DLD1 (cell line): ENCODE data around the gene KLHL28.
"Not testable (repeated sequence)": the region's sequence is repeated elsewhere in the genome, so short reads cannot be mapped to it uniquely, and the experiment has no call there.

Experiments
- in situ Hi-C: cut with HindIII; loops from 2 replicates; pipeline ENCODE4 v1.10.0; 2017; ENCODE audit warnings: low sequenced_read_pairs

Gene KLHL28

DNA sequence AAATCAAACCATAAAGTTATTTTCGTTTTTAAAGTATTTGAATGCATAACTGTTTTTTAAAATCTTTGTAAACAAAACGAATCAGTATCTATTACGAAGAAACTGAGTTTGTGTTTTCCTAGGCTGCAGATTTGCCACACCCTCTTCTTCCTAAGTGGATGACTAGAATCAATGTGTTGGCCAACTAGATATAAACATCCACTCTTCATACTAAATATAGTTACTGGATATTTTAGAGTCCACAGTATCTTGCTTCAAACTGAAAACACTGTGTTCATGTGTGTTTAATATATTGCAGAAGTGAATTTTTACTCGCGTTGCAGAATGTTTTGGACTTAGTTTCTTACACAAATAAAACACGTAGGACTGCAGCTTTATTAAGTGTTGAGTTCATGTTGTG, 63.2 kb downstream of the KLHL28 start:
- in situ Hi-C loops = no loop called here

DNA sequence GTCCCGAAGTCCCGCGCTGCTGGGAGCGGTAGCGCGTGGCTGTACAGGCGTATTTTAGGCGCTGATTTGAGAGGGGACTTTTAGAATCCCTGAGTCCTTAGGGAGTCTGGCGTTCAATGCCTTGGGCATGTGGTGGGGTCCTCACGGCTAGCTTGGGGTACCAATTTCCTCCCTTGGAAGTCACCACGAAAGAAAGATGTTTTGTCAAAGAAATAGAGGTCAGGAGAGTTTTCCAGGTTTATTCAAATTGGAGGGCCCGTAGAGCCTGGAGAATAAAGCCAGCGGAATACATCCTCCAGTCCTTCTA, 63.9 kb downstream of the KLHL28 start:
- in situ Hi-C loops = no loop called here

DNA sequence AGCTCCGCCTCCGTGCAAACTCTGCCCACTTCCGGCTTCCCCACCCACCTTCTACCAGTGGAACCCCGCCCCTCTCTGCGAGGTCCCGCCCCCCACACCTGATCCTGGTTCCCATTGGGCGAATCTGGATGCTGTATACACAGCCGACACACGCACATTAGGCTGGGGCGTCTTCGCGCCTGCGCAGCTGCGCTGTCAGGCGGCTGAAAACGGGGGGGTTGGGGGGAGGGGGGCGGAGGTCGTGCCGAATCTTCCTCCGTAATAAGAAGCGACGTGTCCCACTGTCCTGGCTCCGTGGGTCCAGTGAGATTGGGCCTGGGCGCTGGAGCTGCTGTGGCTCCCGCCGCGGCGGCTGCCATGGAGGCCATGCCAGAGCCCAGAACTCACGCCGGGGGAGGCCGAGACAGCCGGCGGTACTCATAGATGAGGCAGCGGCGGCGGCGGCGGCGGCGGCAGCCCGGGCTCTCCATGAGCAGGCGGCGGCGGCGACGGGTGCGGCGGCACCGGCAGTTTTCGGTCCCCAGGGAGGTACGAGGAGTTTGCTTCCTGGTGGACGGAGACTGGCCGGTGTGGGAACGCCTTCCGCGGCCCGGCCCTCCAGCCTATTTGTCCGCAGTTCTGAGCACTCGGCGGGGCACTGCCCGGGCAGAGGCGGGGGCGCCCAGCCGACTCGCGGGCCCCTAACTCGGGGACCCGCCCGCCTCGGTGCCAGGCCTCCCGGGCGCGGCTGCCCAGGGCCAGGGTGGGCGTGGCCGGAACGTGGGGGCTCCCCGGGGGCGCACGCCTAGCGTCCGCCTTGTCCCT, 64.5 kb downstream of the KLHL28 start:
- in situ Hi-C loops = no loop called here

DNA sequence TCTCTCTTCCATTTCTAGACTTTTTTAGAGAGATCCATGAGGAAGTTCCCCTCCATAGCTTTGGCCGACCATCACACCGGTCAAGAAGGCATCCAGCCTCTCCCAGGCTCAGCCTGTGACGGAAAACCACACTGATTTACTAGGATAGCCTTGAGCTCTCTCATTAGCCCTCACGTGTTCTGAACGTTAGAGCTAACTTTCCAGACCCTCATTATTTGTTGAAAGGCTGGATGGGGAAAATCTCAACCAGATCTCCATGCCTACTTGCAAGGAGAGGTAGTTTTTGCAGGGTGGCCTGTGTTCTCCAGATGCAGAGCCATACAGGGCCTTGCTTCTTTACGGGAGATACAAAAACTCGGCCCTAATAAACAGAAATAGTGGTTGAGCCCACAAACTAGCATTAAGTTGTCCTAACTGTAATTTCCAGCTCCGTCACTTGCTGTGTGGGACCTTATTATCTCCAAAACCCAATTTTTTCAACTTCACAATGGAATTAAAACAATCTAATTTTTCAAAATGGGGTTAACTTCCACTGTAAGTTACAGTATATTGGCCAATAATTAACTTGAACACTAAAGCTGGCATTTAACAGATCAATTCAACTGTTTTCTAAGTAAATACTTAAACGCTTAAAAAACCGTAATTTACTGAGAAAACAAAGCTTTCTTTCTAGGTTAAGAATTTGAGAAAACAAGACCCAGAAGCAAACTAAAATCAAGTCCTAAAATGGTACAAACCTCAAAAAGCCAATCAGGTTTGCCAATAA, 65.3 kb downstream of the KLHL28 start:
- in situ Hi-C loops = no loop called here

DNA sequence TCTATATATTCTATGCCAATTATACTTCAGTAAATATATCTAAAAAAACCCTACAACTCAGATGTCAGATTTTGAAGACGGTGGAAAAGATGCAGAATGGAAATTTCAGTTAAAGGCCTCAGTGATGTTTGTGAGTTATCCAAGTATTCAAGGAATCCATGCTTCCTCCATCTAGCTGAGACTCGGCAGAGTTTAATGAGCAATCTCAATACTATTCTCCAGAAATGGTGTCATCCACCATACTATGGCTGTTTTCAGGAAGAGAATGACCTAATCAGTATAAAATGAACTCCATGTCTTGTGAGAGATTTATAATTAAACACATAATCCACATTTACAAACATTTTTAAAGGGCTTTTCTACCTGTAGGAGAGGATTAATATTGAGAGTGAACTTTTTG, 66.0 kb downstream of the KLHL28 start:
- in situ Hi-C loops = no loop called here

DNA sequence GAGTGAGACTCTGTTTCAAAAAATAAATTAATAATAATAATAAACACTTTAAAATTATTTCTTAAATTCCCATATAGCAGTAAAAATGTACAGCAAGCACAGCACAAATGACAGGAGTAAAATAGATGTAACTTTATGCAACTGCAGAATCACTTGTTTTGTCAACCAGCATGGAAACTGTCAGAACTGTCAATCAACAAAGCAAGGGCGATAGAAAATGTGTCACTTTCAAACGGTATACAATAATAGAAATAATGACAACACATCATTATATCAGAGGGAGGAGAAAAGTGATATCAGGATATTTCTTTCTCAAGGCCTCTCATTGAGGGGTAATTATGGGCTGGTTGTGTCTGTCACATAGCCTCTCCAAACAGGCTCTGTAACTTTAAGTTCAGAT, 68.2 kb downstream of the KLHL28 start:
- in situ Hi-C loops = no loop called here

DNA sequence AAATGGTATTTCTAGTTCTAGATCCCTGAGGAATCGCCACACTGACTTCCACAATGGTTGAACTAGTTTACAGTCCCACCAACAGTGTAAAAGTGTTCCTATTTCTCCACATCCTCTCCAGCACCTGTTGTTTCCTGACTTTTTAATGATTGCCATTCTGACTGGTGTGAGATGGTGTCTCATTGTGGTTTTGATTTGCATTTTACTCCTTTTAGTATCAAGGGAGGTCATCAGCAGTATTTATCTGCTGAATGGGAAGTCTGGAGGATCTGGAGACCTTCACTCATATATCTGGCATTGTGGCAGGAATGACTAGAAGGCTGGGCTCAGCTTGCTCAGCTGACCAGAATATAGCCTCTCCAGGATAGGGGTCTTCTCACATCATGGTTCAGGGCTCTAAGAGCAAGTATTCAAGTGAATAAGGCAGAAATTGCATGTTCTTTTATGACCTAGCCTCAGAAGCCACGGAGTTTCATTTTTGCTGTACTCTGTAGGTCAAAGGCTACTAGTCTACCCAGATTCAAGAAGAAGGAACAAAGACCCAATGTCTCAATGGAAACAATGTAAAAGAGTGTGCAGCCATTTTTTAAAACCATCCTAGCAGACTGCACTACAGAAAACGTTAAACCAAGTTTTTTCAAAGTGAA, 69.9 kb downstream of the KLHL28 start:
- in situ Hi-C loops = not testable (repeated sequence)

DNA sequence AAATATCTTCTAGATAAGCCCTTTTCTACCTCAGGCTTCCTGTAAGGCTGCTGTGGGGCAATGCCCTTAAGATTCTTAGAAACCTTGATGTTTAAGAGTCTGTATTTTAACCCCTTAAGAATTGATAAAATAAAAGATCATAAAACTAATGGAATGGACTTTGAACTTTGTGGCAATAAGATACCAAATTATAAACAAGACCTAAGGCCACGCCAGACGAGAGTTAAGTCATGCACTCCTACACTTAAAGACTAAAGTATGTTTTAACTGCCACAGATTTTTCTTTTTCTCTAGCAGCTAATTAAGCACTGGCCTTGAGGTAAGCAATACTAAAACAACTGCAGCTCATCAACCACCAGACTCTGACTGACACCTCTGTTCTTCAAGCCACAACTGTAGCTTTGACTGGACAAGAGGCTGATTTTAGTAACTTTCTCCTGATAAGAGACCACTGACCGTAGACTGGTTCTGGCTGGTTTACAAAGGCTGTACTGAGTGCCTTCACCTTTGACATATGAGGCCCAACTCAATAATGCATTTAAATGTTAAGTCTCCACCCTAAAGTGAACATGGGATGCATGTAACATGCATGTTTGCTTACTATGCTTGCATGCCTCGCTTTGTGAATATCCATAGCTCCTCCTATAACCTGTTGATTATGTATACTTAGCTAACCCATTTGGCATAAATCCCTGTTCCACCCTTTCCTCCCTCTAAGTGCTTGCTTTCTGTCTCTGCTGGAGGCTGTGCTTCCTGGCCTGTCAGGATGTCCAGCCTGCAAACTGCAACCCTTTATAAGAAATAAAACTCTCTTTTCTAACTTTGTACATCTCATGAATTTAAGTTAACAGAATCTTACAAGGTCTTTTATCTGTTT, 71.9 kb downstream of the KLHL28 start:
- in situ Hi-C loops = no loop called here

DNA sequence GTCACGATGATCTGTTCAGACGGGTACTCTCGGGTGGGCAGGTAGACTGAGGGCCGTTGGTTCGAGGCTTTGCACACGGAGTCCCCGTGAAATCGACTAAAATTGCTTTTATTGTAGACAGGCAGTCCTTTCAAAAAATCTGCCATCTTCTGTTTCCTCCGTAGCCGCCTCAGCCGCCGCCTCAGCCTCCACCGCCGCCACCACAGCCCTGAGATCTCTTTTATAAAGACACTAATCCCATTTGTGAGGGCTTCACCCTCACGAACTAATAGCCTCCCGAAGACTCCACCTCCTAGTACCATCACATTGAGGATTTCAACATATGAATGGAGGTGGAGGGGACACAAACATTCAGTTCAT, 74.2 kb downstream of the KLHL28 start:
- in situ Hi-C loops = no loop called here

DNA sequence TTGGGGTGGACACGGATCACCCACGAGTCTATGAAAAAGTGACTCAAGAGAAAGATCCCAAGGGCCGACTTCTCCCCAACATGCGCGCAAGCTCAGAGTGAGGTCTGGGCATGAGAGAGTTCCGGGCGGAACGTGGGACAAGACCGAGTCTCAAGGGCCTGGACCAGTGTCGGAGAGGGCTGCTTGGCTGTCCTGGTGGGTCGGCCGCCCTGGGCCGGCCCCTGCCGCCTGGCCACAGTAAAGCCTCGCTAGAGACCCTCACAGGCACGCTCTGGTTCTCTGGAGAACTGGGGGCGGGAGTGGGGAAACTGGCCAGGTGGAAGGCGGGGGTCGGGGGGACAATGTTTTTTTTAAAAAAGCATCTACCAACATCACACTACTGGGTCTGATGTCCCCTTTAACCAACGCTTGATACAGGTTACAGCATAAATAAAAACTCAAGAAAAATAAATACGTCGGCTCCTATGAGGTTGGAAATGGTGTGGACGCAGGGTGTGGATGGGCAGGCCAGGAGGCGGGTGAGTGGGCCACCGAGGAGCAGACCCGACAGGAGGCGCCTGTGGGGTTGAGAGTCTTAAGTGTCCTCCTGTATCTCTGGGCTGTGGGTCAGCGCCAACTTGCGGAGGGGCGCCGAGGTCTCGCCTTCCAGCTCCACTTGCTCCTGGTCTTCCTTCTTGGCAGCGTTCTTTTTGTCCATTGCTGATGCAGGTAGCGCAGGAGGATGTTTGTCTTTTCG, 74.7 kb downstream of the KLHL28 start:
- in situ Hi-C loops = no loop called here

DNA sequence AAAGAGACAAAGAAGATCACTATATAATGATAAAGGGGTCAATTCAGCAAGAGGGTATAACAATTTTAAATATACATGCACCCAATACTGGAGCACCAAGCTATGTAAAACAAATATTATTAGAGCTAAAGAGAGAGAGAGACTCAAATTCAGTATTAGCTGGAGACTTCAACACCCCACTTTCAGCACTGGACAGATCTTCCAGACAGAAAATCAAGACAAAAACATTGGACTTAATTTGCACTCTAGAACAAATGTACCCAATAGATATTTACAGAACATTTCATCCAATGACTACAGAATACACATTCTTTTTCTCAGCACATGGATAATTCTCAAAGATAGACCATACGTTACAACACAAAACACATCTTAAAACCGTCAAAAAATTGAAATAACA, 81.0 kb downstream of the KLHL28 start:
- in situ Hi-C loops = no loop called here
